GM21717 (cell line): ENCODE results near the gene IGFN1.
"Not testable (repeated sequence)": the region's sequence is repeated elsewhere in the genome, so short reads cannot be mapped to it uniquely, and the experiment has no call there.

Source experiments
- ATAC-seq: cut with Tn5 transposase; IDR thresholded peaks from one replicate; pipeline ENCODE4 v1.9.1; 2021; ENCODE audit warnings: mild to moderate bottlenecking, moderate library complexity; ENCODE audit not compliant: unreplicated experiment

IGFN1 gene

DNA sequence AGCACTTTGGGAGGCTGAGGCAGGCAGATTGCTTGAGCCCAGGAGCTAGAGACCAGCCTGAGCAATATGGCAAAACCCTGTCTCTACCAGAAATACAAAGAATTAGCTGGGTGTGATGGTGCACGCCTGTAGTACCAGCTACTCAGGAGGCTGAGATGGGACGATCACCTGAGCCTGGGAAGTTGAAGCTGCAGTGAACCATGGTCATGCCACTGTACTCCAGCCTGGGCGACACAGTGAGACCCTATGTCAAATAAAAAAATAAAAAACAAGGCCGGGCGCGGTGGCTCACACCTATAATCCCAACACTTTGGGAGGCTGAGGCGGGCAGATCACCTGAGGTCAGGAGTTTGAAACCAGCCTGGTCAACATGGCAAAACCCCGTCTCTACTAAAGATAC lies 27.6 kb upstream of the IGFN1 start:
- ATAC-seq: not testable (repeated sequence)

DNA sequence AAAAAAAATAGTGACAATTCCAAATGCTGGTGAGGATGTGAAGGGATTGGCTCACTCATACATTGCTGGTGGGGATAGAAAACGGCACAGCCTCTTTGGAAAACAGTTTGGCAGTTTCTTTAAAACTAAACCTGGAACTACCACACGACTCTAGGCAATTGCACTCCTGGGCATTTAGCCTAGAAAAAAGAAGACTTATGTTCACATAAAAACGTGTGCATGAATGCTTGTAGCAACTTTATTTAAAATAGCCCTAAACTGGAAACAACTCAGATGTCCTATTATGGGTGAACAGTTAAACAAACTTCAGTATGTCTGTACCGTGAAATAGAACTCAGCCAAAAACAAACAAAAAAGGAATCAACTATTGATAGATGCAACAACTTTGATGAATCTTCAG lies 26.9 kb upstream of the IGFN1 start:
- no peak for ATAC-seq

DNA sequence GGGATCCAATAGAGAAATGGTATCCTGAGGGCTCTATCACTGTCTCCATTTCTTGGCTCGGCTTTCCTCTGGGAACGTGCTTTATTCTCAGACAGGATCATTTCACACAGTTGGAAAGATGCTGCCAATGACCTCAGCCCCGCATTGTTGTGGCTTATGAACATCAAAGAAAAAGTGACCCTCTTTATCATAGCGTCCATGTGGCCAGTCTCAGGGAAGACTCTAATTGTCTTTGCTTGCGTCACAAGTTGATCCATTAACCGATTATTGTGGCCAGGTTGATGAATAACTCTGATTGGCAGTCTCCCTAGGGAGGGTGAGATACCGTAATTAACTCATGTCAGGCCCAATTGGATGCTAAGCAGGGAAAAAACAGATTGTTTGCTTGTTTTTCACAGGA lies 26.0 kb upstream of the IGFN1 start:
- ATAC-seq: no peak

DNA sequence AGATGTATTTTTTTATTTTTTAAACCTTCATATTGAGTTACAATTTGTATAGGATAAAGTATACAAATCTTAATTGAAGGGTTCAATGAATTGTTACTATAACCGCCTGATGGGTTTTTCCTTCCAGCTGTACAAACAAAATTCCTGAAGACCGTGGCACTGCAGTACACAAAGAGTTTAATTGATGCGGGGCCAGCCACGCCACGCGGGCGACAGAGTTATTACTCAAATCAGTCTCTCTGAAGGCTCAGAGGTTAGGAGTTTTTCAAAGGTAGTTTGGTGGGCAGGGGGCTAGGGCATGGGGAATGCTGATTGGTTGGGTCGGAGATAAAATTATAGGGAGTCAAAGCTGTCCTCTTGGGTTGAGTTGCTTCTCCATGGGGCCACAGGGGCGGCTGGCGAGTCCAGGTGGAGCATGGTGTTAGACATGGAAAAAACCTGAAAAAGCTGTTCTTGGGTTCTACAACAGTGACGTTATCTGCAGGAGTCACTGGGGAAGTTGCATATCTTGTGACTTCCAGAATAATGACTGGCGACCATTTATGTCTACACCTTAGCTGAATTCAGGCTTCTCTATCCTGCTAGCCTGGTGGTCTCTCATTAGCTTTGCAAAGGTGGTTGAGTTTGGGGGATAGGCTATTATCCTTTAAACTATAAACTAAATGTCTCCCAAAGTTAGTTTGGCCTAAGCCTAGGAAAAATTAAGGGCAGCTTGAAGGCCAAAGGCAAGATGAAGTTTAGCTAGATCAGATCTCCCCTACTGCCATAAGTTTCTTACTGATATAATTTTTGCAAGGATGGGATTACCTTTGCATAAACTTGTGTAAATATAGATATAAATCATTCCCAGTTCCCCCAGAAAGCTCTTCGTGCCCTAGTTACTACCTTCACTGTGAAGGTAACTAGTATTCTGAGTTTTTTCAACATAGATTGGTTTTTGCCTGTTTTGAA lies 23.3 kb upstream of the IGFN1 start:
- ATAC-seq: no peak

DNA sequence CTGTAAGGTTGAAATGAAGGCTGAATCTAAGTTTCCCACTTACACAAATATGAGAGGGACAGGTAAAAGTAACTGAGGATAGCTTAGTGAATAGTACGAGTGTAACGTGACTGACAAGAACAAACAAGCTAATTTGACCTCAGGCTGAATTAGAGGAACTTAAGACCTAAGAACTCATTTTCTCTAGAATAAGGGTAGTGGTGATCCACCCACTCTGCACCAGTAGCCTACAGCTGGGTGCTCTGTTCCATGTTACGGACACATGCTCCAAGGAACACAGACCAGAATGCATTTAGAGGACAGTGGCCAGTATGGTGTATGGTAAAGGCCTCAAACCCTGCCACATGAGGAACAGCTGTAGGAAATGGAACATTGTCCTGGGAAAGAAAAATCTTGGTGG lies 21.4 kb upstream of the IGFN1 start:
- ATAC-seq: no peak

DNA sequence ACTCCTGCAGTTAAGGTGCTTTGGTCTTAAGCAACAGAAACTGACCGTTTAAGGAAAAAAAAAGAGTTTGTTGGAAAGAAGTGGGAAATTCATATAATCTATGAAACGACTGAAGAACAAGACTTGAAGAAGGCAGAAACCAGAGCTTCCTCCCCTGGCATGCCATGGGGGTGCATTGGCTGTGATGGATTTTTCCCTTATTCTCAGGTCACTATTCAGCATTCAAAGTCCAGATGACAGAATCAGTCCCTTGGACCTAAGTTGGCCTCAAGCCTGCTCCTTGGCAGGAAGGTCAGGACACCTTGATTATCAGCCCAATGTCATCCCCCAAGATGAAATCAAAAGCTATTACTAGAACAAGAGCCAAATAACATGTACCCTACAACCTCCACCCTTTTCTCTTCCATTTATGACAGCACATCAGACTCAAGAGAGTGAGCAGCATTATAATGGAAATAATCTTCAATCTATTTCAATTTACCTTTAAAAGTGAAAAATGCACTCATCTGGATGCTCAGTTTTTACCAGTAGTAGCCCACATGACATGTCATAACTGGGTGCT lies 20.6 kb upstream of the IGFN1 start:
- no peak for ATAC-seq

DNA sequence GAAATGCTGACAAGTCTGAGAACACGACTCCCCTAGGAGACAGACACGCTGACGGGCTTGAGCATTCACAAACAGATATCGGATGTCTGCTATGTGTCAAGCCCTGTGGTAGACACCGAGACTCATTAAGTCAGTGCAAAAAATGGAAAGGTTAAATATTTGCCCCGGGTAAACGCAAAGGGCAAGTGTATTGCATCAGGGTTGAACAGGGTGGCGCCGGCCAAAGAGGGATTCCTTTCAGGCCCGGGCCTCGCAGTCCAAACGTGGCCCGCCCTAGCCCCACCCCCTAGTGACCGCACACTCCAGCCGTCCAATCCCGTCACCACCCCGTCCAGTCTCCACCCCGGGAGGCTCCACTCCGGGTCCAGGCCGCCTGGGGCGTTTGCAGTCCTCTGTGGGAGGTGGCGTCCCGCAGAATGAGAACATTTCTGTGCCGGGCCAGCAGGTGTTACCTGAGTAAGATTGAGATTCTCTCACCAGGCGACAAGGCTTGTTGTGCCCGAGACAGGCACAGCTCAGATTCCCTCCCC lies 20.0 kb upstream of the IGFN1 start:
- peak; percentile 93 for ATAC-seq

DNA sequence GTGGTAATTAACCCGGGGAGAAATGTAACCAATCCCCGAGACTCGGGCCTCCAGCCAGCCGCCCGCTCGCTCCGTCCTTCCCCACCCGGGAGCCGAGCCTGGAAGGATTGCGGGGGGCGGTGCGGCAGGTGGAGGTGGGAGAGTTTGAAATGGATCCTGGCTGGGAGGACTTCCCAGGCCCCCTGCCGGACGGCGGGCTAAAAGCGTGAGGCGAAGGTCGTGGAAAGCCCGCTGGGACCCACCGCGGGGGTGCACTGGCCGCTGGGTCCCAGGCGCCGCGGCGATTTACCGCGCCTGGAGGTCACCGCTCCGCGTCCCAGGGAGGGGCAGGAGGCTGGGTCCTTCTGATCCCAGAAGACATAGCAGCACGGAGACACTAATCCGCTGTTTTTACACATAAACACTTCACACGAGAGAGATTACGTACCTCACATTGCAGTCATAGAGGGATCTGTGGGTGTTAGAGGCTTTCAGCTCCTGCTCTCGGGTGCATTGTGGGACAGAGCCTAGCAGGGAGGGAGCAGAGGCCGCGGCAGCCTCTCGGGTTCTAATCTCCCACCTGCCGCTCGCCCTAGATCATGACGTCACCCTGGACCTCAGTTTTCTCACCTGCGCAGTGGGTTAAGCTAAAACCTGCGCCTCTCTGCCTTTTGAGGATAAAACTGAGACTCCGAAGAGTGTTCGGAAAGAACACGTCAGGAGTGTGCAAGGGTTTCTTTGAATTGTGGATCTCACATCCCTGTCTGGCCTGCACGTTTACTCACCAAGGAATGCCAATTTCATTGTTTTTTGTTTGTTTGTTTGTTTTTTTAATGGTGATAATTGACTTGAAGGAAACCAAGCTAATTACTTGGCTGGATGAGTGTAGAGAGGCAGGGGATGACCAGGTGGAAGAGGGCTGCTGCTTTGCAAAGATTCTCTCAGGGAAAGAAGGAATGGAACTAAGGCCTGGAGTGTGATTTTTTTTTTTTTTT lies 19.3 kb upstream of the IGFN1 start:
- peak; percentile 46 for ATAC-seq

DNA sequence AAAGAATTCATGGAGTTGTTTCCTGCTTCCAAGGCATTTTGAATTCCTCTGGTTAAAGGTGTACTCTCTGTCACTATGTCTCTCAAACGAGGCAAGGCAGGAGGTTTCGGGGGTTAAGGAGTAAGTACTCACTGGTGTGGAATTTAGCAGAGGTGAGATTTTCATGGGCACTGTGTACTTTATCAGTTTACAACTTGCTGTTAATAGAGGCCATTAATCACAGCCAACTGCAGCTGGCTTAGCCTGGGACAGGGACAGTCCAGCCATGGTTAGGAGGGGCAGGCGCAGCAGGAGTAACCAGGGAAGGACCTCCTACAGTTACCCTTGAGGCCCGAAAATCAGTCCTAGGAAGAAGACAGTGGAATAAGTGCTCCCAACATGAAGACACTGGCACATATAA lies 18.3 kb upstream of the IGFN1 start:
- no peak for ATAC-seq

DNA sequence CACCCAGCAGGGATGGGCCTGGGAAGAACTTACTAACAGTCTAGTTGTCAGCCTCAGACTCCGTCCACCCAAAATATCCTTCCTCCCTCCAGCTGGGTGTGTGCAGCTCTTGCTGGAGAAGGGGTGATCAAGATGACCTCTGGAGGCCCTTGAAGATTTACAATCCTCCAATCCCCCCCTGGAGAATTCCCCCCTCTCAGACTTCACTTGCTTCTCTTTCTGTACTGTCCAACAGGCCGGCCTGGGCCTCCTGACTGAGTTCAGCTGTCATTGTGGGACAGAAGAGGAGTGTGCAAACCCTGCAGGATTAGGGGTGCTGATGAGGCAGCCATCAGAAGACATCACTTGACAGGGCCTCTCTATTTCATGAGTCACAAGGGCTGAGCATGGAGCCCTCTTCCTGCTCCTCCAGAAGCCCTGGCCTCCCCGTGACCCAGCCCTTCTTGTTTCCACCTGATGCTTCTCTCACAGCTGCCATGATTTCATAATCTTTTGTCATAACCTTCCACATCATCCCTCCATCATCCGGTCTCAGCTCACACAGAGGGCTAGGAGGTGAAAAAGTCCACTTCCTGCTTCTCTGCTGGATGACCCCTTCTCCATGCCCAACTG lies 17.5 kb upstream of the IGFN1 start:
- no peak for ATAC-seq

DNA sequence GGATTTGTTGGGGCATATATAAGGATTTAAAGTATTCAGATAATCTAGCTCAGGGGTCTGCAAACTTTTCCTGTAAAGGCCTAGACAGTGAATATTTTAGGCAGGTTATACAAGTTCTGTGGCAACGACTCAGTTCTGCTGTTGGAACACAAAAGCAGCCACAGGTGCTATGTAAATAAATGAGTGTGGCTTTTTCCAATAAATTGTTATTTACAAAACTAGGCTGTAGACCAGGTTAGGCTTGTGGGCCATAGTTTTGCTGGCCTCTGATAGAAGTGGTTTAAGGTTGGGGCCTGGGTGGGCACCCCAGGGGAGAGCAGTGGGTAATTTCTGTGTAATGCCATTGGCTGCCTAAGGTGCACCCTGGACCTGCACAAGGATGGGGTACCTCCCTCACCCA lies 16.9 kb upstream of the IGFN1 start:
- ATAC-seq: no peak

DNA sequence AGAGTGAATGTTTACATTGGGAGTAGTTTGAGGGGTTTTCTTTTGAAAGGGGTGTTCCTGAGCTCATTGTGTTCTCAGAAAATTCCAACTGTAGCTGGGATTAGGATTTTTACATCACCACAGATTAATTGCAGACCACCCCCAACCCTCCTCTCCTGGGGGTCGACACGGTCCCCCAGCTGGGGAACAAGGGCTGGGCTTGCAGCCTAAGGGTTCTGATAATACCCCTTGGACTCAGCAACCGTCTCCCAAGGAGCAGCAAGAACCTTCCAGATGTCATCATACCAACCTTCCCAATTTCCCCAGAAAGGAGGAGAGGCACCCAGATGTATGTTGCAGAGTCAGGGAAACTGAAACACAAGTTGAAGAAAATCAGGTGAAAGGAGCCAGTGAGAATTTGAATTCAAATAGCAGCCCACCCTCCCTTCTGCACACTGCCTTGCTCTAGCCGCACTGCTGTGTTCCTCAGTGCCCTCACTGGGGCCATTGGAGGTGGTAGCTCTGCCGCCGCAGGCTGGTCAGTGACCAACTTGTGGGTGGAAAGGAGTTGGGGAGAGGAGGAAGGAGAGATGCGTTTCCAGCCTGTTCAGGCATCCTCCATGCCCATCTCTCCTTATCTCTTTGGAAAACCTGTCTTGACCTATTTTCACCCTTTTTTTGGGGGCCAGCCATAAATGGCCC lies 14.7 kb upstream of the IGFN1 start:
- ATAC-seq: no peak

DNA sequence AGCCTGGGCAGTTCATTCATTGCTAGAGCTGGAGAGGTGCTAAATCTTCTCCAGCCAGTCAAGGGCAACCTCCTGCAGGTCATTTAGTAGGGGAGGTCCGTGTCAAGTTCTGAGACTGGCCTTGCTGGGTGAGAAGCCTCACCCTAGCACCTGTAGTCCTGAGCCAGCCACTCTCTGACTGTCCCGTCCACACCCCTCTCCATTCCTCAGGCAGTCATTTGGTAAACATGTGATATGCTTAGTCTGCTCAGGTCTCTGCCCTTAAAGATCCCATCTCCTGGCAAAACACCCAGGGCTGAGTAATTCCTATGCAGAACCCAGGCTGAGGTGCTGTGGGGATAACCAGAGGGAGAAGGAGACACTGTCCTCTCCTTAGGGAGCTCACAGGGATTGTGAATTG lies 13.7 kb upstream of the IGFN1 start:
- ATAC-seq: no peak

DNA sequence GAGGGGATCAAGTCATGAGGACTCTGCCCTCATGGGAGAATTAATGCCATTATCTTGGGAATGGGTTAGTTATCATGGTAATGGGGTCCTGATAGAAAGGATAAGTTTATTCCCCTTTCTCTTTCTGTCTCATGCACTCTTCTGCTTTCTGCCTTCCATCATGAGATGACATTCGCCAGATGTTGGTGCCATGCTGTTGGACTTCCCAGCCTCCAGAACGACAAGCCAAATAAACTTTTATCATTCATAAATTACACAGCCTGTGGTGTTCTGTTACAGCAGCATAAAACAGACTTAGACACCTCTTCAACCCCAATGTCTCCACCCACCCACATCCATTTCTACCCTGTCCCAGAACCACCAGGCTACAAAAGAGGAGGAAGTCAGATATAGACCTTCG lies 11.9 kb upstream of the IGFN1 start:
- no peak for ATAC-seq

DNA sequence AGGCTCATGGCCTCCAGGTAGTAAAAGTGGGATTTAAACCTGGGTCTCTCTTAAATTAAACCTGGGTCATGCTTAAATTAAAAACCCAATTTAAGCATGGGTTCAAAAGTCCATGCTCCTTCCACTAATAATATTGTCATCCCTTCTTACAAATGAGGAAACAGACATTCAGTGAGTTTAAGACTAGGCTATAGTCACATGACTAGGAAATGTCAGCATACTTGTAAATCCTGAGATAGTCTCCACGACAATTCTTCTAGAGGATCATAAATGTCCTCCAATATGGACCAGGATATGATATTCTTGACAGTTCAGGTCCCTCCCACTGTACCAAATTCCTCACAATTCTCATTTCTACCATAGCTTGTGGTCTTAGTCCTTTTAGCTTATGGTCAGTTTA lies 10.5 kb upstream of the IGFN1 start:
- ATAC-seq: no peak

DNA sequence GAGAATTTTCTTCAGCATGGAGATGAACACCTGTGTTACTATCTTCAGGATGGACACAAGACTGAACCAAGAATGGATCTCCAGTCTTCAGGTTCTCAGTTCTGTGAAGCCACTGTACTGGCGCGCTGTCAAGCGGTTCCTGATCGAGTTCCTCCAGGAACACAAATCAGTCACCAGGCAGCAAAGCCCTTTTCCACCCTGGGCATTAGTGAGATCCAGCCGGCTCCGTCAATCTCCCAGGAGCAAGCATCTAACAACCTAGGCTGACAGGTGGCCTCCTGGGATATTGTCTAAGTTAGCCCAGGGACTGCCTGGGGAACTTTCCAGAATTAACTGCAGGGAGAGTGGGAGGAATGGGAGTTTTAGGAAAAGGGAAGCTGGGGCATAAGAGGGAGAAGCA lies 9.7 kb upstream of the IGFN1 start:
- ATAC-seq: no peak

DNA sequence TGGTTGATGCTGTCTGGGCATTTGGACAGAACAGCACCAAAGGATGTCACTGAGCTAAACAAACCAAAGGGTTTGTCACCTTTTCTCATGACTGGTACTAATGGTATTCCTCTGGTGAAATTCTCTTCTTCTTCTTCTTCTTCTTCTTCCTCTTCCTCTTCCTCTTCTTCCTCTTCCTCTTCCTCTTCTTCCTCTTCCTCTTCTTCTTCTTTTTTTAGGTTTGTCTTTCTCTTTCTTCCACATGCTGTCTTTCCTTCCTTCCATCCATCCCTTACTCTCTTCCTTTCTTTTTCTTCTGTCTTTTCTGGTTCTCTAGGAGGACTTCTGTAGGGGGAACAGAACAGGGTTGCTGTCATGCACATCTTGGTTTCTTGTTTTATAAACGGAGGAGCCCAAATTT lies 9.3 kb upstream of the IGFN1 start:
- no peak for ATAC-seq

DNA sequence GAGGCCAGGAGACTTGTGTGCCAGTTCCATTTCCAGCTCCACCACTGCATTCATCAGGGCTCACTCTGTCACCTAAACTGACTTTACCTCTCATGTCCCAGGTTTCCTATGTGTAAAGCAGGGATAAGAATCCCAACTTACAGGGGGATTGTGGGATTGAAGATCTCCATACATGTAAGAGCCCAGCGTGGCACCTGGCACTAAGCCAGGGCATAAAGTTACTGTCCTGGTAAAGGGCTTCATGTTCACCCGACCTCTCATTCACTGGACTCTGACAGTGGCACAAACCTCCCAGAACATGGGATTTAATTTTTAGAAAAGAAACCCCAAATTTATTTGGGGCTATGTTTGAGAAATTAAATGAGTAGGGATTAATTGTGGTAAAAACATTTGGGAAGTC lies 8.9 kb upstream of the IGFN1 start:
- ATAC-seq: no peak

DNA sequence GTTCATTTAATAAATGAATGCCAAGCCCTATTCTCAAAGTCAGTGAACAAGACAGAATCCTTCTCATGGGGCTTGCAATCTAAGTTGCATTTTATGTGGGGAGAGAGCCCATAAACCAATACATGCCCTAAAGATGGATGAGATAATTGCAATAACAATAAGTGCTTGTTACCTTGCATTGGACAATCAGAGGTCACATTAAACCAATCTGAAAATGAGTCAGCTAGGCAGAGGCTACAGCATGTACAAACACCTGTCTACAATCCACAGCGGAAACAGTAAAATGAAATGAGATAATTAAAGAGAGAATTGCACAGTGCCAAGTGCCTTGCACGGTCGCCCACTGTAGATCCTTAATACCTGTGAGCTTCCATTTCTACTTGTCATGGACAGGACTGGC lies 7.4 kb upstream of the IGFN1 start:
- no peak for ATAC-seq

DNA sequence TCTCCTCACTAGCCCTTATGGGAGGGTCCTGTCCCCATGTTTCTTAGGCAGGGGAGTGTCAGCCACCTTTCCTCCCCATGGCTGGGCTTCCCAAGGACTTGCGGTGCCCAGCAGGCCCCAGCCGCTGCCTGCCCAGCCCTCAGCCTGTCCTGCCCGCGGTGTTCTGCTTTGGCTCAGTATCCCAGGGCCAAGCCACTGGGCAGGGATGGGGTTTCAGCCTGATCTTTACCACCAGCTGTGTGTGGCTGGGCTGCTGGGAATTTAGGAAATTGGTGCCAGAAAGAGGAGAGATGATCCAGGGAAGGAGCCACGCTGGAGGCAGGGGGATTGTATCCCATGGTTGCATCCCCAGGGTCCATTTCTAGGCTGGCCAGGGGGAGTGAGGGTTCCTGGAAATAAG lies 6.9 kb upstream of the IGFN1 start:
- ATAC-seq: no peak
